Fibroblast of lung (primary cell): Measurements from ENCODE around the gene SLC6A13.

Source experiments
- EZH2 ChIP-seq: IDR thresholded peaks from 2 replicates; pipeline ENCODE4 v1.5.1; 2012; ENCODE audit warnings: low read length, control low read depth, mild to moderate bottlenecking; ENCODE audit errors: missing control alignments
- TF ChIP-seq, protein P1 (sequence below), 2 donors: IDR thresholded peaks in 1 of 2; conservative IDR thresholded peaks in 1 of 2; 1 replicate in 1 of 2; 2 replicates in 1 of 2; pipeline ENCODE4 v1.5.1; 2011 to 2012; ENCODE audit warnings: low read length in 2 of 2, control low read depth in 1 of 2, inconsistent platforms in 1 of 2, low read depth in 1 of 2, mild to moderate bottlenecking in 1 of 2

DNA sequence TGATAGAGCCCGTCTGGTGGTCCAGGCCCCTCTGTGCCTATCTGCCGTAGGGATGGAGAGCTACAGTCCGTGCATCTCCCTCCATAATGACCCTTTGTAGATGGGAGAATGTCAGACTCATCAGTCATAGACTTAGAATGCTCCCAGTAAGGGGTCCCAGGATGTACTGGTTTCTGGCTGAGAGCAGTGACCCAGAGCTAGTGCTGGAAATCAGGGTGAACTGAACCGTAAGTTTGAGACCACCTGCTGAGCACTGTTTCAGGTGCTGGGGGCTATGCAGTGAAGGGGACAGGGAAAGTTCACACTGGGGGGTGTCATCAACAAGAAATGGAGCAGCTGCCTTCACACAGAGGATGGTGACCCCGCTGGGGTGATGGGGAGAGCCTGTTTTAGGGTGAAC is 82.8 kb downstream of the SLC6A13 start:
- TF ChIP-seq, protein P1, sequence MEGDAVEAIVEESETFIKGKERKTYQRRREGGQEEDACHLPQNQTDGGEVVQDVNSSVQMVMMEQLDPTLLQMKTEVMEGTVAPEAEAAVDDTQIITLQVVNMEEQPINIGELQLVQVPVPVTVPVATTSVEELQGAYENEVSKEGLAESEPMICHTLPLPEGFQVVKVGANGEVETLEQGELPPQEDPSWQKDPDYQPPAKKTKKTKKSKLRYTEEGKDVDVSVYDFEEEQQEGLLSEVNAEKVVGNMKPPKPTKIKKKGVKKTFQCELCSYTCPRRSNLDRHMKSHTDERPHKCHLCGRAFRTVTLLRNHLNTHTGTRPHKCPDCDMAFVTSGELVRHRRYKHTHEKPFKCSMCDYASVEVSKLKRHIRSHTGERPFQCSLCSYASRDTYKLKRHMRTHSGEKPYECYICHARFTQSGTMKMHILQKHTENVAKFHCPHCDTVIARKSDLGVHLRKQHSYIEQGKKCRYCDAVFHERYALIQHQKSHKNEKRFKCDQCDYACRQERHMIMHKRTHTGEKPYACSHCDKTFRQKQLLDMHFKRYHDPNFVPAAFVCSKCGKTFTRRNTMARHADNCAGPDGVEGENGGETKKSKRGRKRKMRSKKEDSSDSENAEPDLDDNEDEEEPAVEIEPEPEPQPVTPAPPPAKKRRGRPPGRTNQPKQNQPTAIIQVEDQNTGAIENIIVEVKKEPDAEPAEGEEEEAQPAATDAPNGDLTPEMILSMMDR (conservative IDR thresholded peaks at IDR 0.05 in 1 of 2, IDR thresholded peaks at IDR 0.05 in 1 of 2; ENCODE audit: low read depth in 1 of 2, low read length in 2 of 2) = no peak
- TF ChIP-seq EZH2 = no peak
